Neural cell (in vitro differentiated cells): Measurements from ENCODE around the gene CHD1. TPM values are rescaled to one million over a fixed set of nuclear protein-coding genes. Genes with fewer than 3 reads are reported as not detected.

Experiments used
- H2AFZ ChIP-seq: fragments of 200-600, 300-800 bp; sonication (generic), shearing (Covaris generic); 2 replicates; pipeline ENCODE4 v1.6.0; 2014; ENCODE audit warnings: low read depth, mild to moderate bottlenecking, antibody characterized with exemption, low read length, moderate library complexity
- H3F3A ChIP-seq: fragments of 200-600 bp; shearing (Covaris generic); 2 replicates; pipeline ENCODE4 v1.6.1; 2016; ENCODE audit warnings: mild to moderate bottlenecking, moderate library complexity, mixed read lengths, antibody characterized with exemption, low read length; ENCODE audit not compliant: insufficient read depth, poor library complexity, severe bottlenecking
- H3K27ac ChIP-seq: fragments of 200-600, 300-800 bp; sonication (generic), shearing (Covaris generic); 2 replicates; pipeline ENCODE4 v1.5.1; 2014; ENCODE audit warnings: mild to moderate bottlenecking, low read length, moderate library complexity
- H3K27me3 ChIP-seq: fragments of 300-800, 200-600 bp; sonication (generic), shearing (Covaris generic); 2 replicates; pipeline ENCODE4 v1.6.0; 2014; ENCODE audit warnings: mild to moderate bottlenecking, low read depth, low read length, moderate library complexity; ENCODE audit not compliant: insufficient read depth
- H3K36me3 ChIP-seq: fragments of 300-800, 200-600 bp; sonication (generic), shearing (Covaris generic); 2 replicates; pipeline ENCODE4 v1.5.1; 2014; ENCODE audit warnings: mild to moderate bottlenecking, antibody characterized with exemption, low read length, moderate library complexity; ENCODE audit not compliant: insufficient read depth
- H3K4me2 ChIP-seq: fragments of 300-800, 200-600 bp; sonication (generic), shearing (Covaris generic); 2 replicates; pipeline ENCODE4 v1.6.0; 2014; ENCODE audit warnings: mild to moderate bottlenecking, low read length
- H3K4me3 ChIP-seq: fragments of 300-800, 200-600 bp; sonication (generic), shearing (Covaris generic); 2 replicates; pipeline ENCODE4 v1.5.1; 2014; ENCODE audit warnings: mild to moderate bottlenecking, low read length, moderate library complexity
- H3K79me2 ChIP-seq: fragments of 200-600 bp; shearing (Covaris generic); replicated peaks from 2 replicates; pipeline ENCODE4 v1.6.0; 2014; ENCODE audit warnings: mild to moderate bottlenecking, low read length, moderate library complexity; ENCODE audit not compliant: insufficient read depth
- H3K9ac ChIP-seq: fragments of 300-800, 200-600 bp; sonication (generic), shearing (Covaris generic); 2 replicates; pipeline ENCODE4 v1.6.1; 2016; ENCODE audit warnings: mild to moderate bottlenecking, low read length, mixed read lengths
- H3K9me2 ChIP-seq: fragments of 200-600 bp; shearing (Covaris generic); 2 replicates; pipeline ENCODE4 v1.6.1; 2016; ENCODE audit warnings: mild to moderate bottlenecking, low read length, mixed read lengths; ENCODE audit not compliant: insufficient read depth
- H3K9me3 ChIP-seq: fragments of 200-600, 300-800 bp; sonication (generic), shearing (Covaris generic); 2 replicates; pipeline ENCODE4 v1.6.1; 2016; ENCODE audit warnings: mild to moderate bottlenecking, mixed run types, low read length, moderate library complexity, mixed read lengths
- H4K20me1 ChIP-seq: fragments of 200-600 bp; shearing (Covaris generic); 2 replicates; pipeline ENCODE4 v1.6.1; 2016; ENCODE audit warnings: mild to moderate bottlenecking, mixed run types; ENCODE audit not compliant: insufficient read depth
- EP300 ChIP-seq: fragments of 450-650 bp; conservative IDR thresholded peaks from 2 replicates; pipeline ENCODE4 v1.6.1; 2014; ENCODE audit warnings: antibody characterized with exemption, mild to moderate bottlenecking, moderate library complexity; ENCODE audit not compliant: poor library complexity, severe bottlenecking
- EZH2 ChIP-seq: fragments of 200-600, 300-800 bp; shearing (Covaris generic), sonication (generic); IDR thresholded peaks from 2 replicates; pipeline ENCODE4 v1.6.1; 2014; ENCODE audit warnings: antibody characterized with exemption, low read length, borderline replicate concordance, mild to moderate bottlenecking; ENCODE audit not compliant: insufficient read depth, poor library complexity, severe bottlenecking
- MXI1 ChIP-seq: fragments of 450-650 bp; conservative IDR thresholded peaks from 2 replicates; pipeline ENCODE4 v1.6.1; 2014; ENCODE audit warnings: antibody characterized with exemption, mild to moderate bottlenecking; ENCODE audit not compliant: poor library complexity, severe bottlenecking
- POLR2AphosphoS5 ChIP-seq: IDR thresholded peaks from 2 replicates; pipeline ENCODE4 v1.6.1; 2012
- RAD21 ChIP-seq: fragments of 450-650 bp; conservative IDR thresholded peaks from 2 replicates; pipeline ENCODE4 v1.6.1; 2014; ENCODE audit warnings: antibody characterized with exemption, mild to moderate bottlenecking, moderate library complexity
- REST ChIP-seq: IDR thresholded peaks from 2 replicates; pipeline ENCODE4 v1.6.1; 2012; ENCODE audit warnings: borderline replicate concordance
- TAF1 ChIP-seq: IDR thresholded peaks from 2 replicates; pipeline ENCODE4 v1.6.1; 2012; ENCODE audit warnings: low read depth
- polyA plus RNA-seq: library from polyadenylated mRNA; depleted of rRNA; stranded (reverse); fragments of >200 nt; gene quantifications from 2 replicates; pipeline ENCODE4 v1.2.3, GENCODE V29; 2014
- TF ChIP-seq, protein P1 (sequence below): fragments of 450-650 bp; IDR thresholded peaks from 2 replicates; pipeline ENCODE4 v1.5.1; 2014; ENCODE audit warnings: antibody characterized with exemption, mild to moderate bottlenecking, moderate library complexity; ENCODE audit not compliant: poor library complexity, severe bottlenecking

CHD1 gene
- polyA plus RNA-seq, 1 donor from 2014 or later, result 64.5 TPM

- Histone ChIP-seq H3K9ac (no peak overlapping the region), H3F3A (no peaks in the 10 kb centered on the region), H3K27ac (no peak overlapping the region), H4K20me1 (no peaks in the 10 kb centered on the region), H3K79me2 (peaks cover 78% of the 10 kb centered on the region), H3K4me3 (no peak overlapping the region), H3K9me3 (no peaks in the 10 kb centered on the region), H3K27me3 (no peaks in the 10 kb centered on the region), H3K4me2 (no peak overlapping the region), H3K9me2 (no peaks in the 10 kb centered on the region), H3K36me3 (no peaks in the 10 kb centered on the region), H2AFZ (no peak overlapping the region)
- no peak for TF ChIP-seq REST
- TF ChIP-seq, protein P1, sequence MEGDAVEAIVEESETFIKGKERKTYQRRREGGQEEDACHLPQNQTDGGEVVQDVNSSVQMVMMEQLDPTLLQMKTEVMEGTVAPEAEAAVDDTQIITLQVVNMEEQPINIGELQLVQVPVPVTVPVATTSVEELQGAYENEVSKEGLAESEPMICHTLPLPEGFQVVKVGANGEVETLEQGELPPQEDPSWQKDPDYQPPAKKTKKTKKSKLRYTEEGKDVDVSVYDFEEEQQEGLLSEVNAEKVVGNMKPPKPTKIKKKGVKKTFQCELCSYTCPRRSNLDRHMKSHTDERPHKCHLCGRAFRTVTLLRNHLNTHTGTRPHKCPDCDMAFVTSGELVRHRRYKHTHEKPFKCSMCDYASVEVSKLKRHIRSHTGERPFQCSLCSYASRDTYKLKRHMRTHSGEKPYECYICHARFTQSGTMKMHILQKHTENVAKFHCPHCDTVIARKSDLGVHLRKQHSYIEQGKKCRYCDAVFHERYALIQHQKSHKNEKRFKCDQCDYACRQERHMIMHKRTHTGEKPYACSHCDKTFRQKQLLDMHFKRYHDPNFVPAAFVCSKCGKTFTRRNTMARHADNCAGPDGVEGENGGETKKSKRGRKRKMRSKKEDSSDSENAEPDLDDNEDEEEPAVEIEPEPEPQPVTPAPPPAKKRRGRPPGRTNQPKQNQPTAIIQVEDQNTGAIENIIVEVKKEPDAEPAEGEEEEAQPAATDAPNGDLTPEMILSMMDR, result no peak
- TF ChIP-seq TAF1, result no peak
- no peak for TF ChIP-seq EP300
- TF ChIP-seq RAD21, result no peak
- no peak for TF ChIP-seq EZH2
- no peak for TF ChIP-seq POLR2AphosphoS5
Measured at GRCh38 chr5:98909363-98909762, 19.4 kb downstream of the CHD1 start.

DNA sequence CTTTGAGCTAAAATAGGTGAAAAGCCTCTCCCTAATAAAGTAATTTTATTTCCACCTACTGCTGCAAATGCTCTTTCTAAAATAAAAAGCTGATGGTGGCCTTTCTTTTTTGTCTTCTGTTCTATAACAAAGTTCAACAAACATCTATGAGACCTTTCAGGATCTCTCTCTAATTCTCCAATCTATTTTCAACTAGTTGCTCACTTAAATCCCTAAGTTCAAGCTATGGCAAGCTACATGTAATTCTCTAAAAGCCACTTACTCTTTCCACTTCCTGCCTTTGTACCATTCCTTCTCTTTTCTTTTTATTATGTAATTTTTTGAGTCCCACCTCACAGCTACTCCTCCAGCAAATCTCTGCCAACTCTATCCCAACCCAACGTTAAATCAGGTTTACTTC is 20.9 kb downstream of the CHD1 start:
- Histone ChIP-seq H3K9me3 (no peaks in the 10 kb centered on the region), H3K36me3 (no peaks in the 10 kb centered on the region), H3F3A (no peaks in the 10 kb centered on the region), H4K20me1 (no peaks in the 10 kb centered on the region), H3K27ac (no peak overlapping the region), H3K9ac (no peak overlapping the region), H3K4me3 (no peak overlapping the region), H3K9me2 (no peaks in the 10 kb centered on the region), H2AFZ (no peak overlapping the region), H3K27me3 (no peaks in the 10 kb centered on the region), H3K4me2 (no peak overlapping the region), H3K79me2 (peaks cover 72% of the 10 kb centered on the region)
- TF ChIP-seq REST (no peak), EZH2 (no peak), MXI1 (no peak), POLR2AphosphoS5 (no peak), EP300 (no peak), RAD21 (no peak)
